Fibroblast of gingiva (primary cell): ENCODE results near the gene ZNF600.
A peak's percentile ranks its signal among the peaks of the same experiment; 100 is the strongest.
"Not testable (repeated sequence)": the region's sequence is repeated elsewhere in the genome, so short reads cannot be mapped to it uniquely, and the experiment has no call there.

Experiments used
- DNase-seq: peaks from one replicate; pipeline ENCODE4 v3.0.0-alpha.2; 2011; ENCODE audit warnings: low read depth

The ZNF600 gene

GRCh38 chr19:52786464-52787354 is at the start of gene ZNF600:
TSS of gene ZNF600 (minus strand) at chr19:52786791. CDS start at chr19:52778888, 7,903 bp downstream.
- peak; percentile 57 for DNase-seq

GRCh38 chr19:52834289-52834688 is 47.7 kb upstream of the ZNF600 start:
- not testable (repeated sequence) for DNase-seq

GRCh38 chr19:52833541-52833940 is 47.0 kb upstream of the ZNF600 start:
- DNase-seq: not testable (repeated sequence)

GRCh38 chr19:52829866-52830265 is 43.3 kb upstream of the ZNF600 start:
- DNase-seq: not testable (repeated sequence)

GRCh38 chr19:52825765-52826164 is 39.2 kb upstream of the ZNF600 start:
- no peak for DNase-seq

- no peak for DNase-seq
These were observed 37.1 kb upstream of the ZNF600 start for GRCh38 chr19:52823676-52824075.

GRCh38 chr19:52821204-52821960 is 34.8 kb upstream of the ZNF600 start, which contains the start of gene ZNF28:
TSS of gene ZNF28 (minus strand) at chr19:52821633. CDS start at chr19:52817958, 3,675 bp downstream.
- peak; percentile 34 for DNase-seq

GRCh38 chr19:52820472-52821203 is 34.0 kb upstream of the ZNF600 start:
- peak; percentile 14 for DNase-seq

GRCh38 chr19:52809801-52810200 is 23.2 kb upstream of the ZNF600 start:
- DNase-seq: no peak

GRCh38 chr19:52799950-52800640 is 13.5 kb upstream of the ZNF600 start:
- DNase-seq: not testable (repeated sequence)

- DNase-seq: no peak
These were observed 2.8 kb upstream of the ZNF600 start for GRCh38 chr19:52789440-52789839.

- DNase-seq: no peak
These were observed 520 bp downstream of the ZNF600 start for GRCh38 chr19:52786078-52786463.

- no peak for DNase-seq
These were observed 1.1 kb downstream of the ZNF600 start for GRCh38 chr19:52785506-52785905.

GRCh38 chr19:52782864-52783263 is 3.7 kb downstream of the ZNF600 start:
- DNase-seq: not testable (repeated sequence)

- DNase-seq: no peak
These were observed 7.8 kb downstream of the ZNF600 start for GRCh38 chr19:52778811-52779210.

- not testable (repeated sequence) for DNase-seq
These were observed 30.1 kb downstream of the ZNF600 start for GRCh38 chr19:52756447-52756846.

GRCh38 chr19:52749780-52750179 is 36.8 kb downstream of the ZNF600 start:
- no peak for DNase-seq

- DNase-seq: peak; percentile 29
These were observed 38.1 kb downstream of the ZNF600 start for GRCh38 chr19:52748336-52748950.

GRCh38 chr19:52745919-52746318 is 40.7 kb downstream of the ZNF600 start:
- not testable (repeated sequence) for DNase-seq

GRCh38 chr19:52743091-52743490 is 43.5 kb downstream of the ZNF600 start:
- no peak for DNase-seq

- DNase-seq: no peak
These were observed 44.1 kb downstream of the ZNF600 start for GRCh38 chr19:52742516-52742915.
